Fibroblast of the aortic adventitia (primary cell): ENCODE measurements around the gene BBS12. TPM values are rescaled to one million over a fixed set of nuclear protein-coding genes. Genes with fewer than 3 reads are reported as not detected.

Experiments
- DNase-seq: peaks from one replicate; pipeline ENCODE4 v3.0.0-alpha.2; 2010; ENCODE audit warnings: low read depth
- H3K4me3 ChIP-seq: 2 replicates; pipeline ENCODE4 v1.5.1; 2011; ENCODE audit warnings: low read depth, mild to moderate bottlenecking, control low read depth, low read length, moderate library complexity
- total RNA-seq: library from RNA; depleted of rRNA; stranded (reverse); fragments of >200 nt; gene quantifications from 2 replicates; pipeline ENCODE4 v1.2.3, GENCODE V29; 2012; ENCODE audit warnings: low replicate concordance
- TF ChIP-seq, protein P1 (sequence below): IDR thresholded peaks from 2 replicates; pipeline ENCODE4 v1.5.1; 2011; ENCODE audit warnings: mild to moderate bottlenecking, low read length, control low read depth, inconsistent platforms; ENCODE audit not compliant: insufficient read depth

The BBS12 gene
- total RNA-seq, 1 donor = 5.8 TPM

DNA sequence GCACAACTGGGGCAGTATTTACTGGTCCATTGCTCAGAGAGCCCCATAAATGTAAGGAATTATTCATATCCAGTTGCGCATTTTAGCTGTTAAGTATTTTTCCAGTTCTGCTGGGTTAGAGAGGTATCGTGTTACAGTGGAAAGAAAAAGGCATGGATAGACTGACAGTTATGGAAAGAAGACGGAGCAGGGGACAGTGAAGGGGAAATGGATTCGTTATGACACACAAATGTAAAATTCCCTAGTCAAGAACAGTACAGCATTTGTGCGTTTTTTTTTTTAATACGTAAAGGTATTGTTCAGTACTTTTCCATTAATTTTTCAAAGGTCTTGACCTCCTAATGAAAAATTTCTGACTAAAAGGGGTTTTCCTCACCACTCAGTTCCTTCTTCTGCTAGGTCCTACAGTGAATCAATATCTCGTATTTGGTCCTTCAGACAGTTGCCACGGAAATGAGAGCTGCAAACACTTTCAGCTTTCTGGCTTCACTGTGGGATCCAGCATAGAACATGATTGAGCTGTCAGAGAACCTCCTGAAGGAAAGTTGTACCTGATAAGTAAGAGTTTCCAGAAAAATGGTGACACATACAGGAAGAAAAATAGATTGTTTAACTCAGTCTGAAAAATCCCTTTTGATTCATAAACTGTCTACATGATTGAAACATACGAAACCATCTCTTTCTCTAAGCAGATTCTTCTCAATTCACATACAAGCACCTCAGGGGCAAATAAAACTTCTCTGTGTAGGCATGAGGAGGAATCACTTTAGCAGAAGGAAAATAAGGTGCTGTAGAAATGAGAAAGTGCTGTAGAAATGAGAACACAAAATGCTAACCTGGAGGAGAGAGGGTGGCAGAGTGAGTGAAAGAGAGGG lies 21.8 kb upstream of the BBS12 start:
- peak; percentile 16 for DNase-seq
- H3K4me3 ChIP-seq = no peak overlapping the region
- TF ChIP-seq, protein P1, sequence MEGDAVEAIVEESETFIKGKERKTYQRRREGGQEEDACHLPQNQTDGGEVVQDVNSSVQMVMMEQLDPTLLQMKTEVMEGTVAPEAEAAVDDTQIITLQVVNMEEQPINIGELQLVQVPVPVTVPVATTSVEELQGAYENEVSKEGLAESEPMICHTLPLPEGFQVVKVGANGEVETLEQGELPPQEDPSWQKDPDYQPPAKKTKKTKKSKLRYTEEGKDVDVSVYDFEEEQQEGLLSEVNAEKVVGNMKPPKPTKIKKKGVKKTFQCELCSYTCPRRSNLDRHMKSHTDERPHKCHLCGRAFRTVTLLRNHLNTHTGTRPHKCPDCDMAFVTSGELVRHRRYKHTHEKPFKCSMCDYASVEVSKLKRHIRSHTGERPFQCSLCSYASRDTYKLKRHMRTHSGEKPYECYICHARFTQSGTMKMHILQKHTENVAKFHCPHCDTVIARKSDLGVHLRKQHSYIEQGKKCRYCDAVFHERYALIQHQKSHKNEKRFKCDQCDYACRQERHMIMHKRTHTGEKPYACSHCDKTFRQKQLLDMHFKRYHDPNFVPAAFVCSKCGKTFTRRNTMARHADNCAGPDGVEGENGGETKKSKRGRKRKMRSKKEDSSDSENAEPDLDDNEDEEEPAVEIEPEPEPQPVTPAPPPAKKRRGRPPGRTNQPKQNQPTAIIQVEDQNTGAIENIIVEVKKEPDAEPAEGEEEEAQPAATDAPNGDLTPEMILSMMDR = no peak

DNA sequence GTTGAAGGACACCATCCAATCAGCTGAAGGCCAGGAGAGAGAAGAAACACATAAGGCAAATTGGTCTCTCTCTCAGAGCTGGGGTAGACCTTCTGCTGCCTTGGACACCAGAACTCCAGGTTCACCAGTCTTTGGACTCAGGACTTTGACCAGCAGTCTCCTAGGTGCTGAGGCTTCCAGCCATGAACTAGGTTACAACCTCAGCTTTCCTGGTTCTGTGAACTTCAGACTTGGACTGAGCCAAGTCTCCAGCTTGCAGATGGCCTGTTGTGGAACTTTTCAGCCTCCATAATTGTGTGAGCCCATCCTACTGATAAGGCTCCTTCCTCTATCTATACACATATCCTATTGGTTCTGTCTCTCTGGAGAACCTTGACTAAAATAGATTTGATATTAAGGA lies 20.6 kb upstream of the BBS12 start:
- no peak for DNase-seq
- H3K4me3 ChIP-seq = no peak overlapping the region
- TF ChIP-seq, protein P1 = no peak

DNA sequence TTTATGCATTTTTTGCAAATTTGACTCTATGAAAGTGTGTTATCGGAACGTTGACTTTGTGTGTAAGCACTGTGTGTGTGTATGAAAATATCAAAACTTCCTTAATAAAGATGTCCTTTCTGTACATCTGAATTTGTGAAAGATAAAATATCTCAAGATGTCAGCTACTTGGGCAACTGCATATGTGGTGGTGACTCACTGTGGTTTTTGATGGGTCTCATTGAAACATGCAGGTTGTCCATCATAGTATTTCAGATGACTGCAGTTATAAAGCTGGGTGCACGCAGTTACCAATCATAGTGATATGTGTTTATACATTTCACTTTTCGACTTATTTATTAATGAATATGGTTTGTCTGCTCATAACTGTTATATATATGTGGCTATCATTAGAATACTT lies 19.7 kb upstream of the BBS12 start:
- no peak for DNase-seq
- TF ChIP-seq, protein P1 = no peak

DNA sequence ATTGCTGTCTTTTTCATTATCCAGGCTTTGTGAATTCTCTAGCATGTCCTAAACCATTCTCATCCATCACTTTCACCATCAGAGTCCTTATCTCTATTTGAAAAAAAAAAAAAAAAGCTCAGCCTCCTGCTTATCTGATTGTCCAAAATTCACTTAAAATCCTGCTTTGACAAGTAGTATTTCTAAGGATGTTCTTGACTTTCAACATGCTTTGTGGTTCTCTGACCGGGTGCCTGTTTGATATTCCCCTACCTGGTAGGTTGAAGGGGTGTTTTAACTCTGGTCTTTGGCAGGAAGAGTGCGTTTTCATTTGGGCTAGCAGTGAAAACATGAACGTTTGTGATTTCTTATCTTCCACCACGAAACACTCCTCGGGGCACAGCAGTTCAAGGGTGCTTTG lies 17.3 kb upstream of the BBS12 start:
- TF ChIP-seq, protein P1 = no peak
- no peak for DNase-seq
- no peak overlapping the region for H3K4me3 ChIP-seq

More for the DNA sequence above, 19.7 kb upstream of the BBS12 start:
- no peak overlapping the region for H3K4me3 ChIP-seq

DNA sequence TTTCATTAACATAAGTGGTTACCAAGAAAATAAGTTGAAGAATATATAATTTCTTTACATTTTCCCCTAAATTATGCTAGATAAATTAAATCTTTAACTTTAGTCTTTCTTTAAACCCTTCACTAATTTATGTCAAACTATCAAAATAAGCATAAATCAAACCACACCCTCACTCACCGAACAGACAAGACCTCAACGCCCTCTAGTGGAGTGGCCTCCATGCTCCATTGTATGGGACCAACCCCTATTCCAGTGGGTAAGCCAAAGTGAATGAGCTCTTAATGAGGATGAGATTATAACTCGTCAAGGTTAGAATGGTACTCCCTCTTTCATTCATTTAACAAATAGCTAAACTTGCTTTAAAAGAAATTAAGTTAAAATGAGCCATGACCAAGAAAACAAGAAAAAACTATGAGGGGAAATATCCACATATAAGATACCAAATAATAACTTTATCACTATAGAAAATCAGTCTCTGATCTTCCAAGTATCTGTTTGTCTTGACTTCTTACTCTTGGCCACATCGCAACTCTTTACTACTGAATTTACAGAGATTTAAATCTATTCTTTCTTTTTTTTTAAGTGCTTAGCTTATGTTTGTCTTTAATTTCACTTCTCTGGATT lies 15.6 kb upstream of the BBS12 start:
- TF ChIP-seq, protein P1 = peak; percentile 97
- DNase-seq = peak; percentile 77
- no peak overlapping the region for H3K4me3 ChIP-seq

DNA sequence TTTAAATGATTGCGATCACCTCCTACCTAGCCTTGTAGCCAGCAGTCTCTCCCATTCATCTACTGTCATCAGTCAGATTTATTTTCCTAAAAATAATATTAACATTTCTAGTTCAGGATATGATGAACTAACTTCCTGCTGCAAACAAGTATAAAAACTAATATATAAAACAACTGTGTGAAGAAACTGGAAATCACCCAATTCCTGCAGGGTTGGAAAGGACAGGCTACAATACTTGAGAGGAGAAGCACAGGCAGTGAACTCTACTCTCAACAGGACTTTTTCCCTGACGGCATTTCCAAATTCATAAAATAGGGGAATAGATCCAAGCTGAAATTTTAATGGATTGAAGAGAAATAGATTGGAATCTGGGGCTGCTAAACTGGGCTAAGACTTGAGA lies 14.2 kb upstream of the BBS12 start:
- DNase-seq = no peak
- no peak overlapping the region for H3K4me3 ChIP-seq
- TF ChIP-seq, protein P1 = no peak
